Testis (tissue), 3 donors: Measurements from ENCODE around the gene NOX5. TPM values are rescaled to one million over a fixed set of nuclear protein-coding genes. Genes with fewer than 3 reads are reported as not detected.

Source experiments
- DNase-seq: peaks from one replicate; pipeline ENCODE4 v3.0.0-alpha.2; 2019
- H3K27ac ChIP-seq, 2 donors: fragments of 200-600 bp; sonication (generic); one replicate each; pipeline ENCODE4 v1.5.1; 2019
- H3K27me3 ChIP-seq: fragments of 200-600 bp; sonication (generic); one replicate; pipeline ENCODE4 v1.5.1; 2019
- H3K36me3 ChIP-seq: fragments of 200-600 bp; sonication (generic); one replicate; pipeline ENCODE4 v1.5.1; 2017; ENCODE audit warnings: low read depth; ENCODE audit errors: missing control alignments
- H3K4me1 ChIP-seq: fragments of 200-600 bp; sonication (generic); one replicate; pipeline ENCODE4 v1.5.1; 2019
- H3K4me3 ChIP-seq, 2 donors: fragments of 200-600 bp; sonication (generic); one replicate each; pipeline ENCODE4 v1.5.1; 2017 to 2019
- H3K9me3 ChIP-seq: fragments of 200-600 bp; sonication (generic); one replicate; pipeline ENCODE4 v1.5.1; 2017
- POLR2A ChIP-seq: fragments of 450-650 bp; IDR thresholded peaks from one replicate; pipeline ENCODE4 v1.6.1; 2017; ENCODE audit warnings: antibody characterized with exemption, mild to moderate bottlenecking, moderate library complexity
- WGBS, 2 donors: methylation state at CpG; one replicate each; pipeline ENCODE4 v1.1.5; 2018; 5-methylcytosine and 5-hydroxymethylcytosine counted together
- intact Hi-C: fragments of 100-400 bp; cut with DNase I; formaldehyde crosslinking; loops from one replicate; pipeline ENCODE4 v1.15.1; 2023; ENCODE audit warnings: low total_unique reads
- polyA plus RNA-seq: library from polyadenylated mRNA; stranded (reverse); fragments of 350-450 nt; fragmentation: Illumina TruSeq; extraction: RNeasy Lipid Tissue Mini Kit (QIAGEN cat#74804); gene quantifications from one replicate; pipeline ENCODE4 v1.2.3, GENCODE V29; 2014; ENCODE audit warnings: low read depth, low replicate concordance; ENCODE audit not compliant: insufficient read depth
- total RNA-seq, 2 donors: library from RNA; depleted of rRNA; stranded (reverse); fragments of >200 nt; gene quantifications; one replicate each; pipeline ENCODE4 v1.2.3, GENCODE V29; 2016
- TF ChIP-seq, protein P1 (sequence below), 3 experiments: fragments of 450-650 bp in 2 of 3; fragments of 200-600 bp in 1 of 3; sonication (generic) in 1 of 3; IDR thresholded peaks; one replicate each; pipeline ENCODE4 v1.5.1; 2016 to 2019; ENCODE audit warnings: antibody characterized with exemption in 3 of 3, mild to moderate bottlenecking in 2 of 3, moderate library complexity in 1 of 3

The NOX5 gene
- total and polyA plus RNA-seq, 3 donors from 2014 or later: 7.9 to 12.2 (median 10.7) TPM

DNA sequence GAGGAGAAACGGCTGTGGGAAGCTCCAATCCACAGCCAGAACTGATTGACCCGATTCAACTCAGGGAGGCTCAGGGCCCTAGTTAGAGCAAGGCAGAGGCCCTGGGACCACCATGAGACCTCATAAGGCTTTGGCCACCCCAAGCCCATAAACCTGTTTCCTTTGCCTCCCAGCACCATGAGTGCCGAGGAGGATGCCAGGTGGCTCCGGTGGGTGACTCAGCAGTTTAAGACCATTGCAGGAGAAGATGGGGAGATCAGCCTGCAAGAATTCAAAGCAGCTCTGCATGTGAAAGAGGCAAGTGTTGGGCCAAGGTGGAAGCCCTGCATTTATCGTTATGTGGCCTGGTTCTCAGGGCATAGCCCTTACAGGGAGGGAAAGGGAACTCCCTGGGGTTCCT, 11.9 kb downstream of the NOX5 start:
- no peaks in the 10 kb centered on the region for H3K36me3 ChIP-seq
- DNase-seq: no peak
- WGBS, 2 donors: 91 to 99% methylated on average over 3 to 5 of the region's 5 CpGs
- H3K27me3 ChIP-seq: no peaks in the 10 kb centered on the region
- H3K4me1 ChIP-seq: no peaks in the 10 kb centered on the region
- H3K4me3 ChIP-seq: no peak overlapping the region
- no peak for TF ChIP-seq POLR2A
- TF ChIP-seq, protein P1, sequence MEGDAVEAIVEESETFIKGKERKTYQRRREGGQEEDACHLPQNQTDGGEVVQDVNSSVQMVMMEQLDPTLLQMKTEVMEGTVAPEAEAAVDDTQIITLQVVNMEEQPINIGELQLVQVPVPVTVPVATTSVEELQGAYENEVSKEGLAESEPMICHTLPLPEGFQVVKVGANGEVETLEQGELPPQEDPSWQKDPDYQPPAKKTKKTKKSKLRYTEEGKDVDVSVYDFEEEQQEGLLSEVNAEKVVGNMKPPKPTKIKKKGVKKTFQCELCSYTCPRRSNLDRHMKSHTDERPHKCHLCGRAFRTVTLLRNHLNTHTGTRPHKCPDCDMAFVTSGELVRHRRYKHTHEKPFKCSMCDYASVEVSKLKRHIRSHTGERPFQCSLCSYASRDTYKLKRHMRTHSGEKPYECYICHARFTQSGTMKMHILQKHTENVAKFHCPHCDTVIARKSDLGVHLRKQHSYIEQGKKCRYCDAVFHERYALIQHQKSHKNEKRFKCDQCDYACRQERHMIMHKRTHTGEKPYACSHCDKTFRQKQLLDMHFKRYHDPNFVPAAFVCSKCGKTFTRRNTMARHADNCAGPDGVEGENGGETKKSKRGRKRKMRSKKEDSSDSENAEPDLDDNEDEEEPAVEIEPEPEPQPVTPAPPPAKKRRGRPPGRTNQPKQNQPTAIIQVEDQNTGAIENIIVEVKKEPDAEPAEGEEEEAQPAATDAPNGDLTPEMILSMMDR (IDR thresholded peaks at IDR 0.05): no peak
- no peaks in the 10 kb centered on the region for H3K9me3 ChIP-seq
- intact Hi-C loops: no loop called here
- no peak overlapping the region for H3K27ac ChIP-seq

DNA sequence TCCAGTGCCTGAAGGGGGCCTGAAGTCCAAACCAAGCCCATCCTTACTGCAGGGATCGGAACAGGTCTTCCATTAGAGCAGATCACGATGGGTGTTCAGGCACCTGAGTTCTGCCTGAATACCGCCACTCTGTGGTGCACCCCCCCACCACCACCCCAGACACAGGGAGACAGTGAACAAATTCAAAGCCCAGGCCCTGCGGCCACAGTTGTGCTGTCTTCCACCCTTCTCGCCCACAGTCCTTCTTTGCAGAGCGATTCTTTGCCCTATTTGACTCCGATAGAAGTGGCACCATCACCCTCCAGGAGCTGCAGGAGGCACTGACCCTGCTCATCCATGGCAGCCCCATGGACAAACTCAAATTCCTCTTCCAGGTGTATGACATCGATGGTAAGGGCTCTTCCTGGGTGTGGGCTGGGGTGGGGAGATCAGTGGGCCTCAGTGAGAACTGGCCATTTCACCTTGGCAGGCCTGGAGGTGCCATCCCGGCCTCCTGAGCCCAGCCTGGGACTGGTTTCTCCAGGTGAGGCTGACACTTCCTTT, 13.6 kb downstream of the NOX5 start:
- TF ChIP-seq, protein P1 (IDR thresholded peaks at IDR 0.05): no peak
- no peak for TF ChIP-seq POLR2A
- Histone ChIP-seq H3K4me1 (no peaks in the 10 kb centered on the region), H3K36me3 (no peaks in the 10 kb centered on the region), H3K27ac (no peak overlapping the region), H3K27me3 (no peaks in the 10 kb centered on the region), H3K4me3 (no peak overlapping the region), H3K9me3 (no peaks in the 10 kb centered on the region)
- intact Hi-C loops: no loop called here
- WGBS, 2 donors: 90 to 95% methylated on average over 9 of the region's 9 CpGs
- DNase-seq: no peak

DNA sequence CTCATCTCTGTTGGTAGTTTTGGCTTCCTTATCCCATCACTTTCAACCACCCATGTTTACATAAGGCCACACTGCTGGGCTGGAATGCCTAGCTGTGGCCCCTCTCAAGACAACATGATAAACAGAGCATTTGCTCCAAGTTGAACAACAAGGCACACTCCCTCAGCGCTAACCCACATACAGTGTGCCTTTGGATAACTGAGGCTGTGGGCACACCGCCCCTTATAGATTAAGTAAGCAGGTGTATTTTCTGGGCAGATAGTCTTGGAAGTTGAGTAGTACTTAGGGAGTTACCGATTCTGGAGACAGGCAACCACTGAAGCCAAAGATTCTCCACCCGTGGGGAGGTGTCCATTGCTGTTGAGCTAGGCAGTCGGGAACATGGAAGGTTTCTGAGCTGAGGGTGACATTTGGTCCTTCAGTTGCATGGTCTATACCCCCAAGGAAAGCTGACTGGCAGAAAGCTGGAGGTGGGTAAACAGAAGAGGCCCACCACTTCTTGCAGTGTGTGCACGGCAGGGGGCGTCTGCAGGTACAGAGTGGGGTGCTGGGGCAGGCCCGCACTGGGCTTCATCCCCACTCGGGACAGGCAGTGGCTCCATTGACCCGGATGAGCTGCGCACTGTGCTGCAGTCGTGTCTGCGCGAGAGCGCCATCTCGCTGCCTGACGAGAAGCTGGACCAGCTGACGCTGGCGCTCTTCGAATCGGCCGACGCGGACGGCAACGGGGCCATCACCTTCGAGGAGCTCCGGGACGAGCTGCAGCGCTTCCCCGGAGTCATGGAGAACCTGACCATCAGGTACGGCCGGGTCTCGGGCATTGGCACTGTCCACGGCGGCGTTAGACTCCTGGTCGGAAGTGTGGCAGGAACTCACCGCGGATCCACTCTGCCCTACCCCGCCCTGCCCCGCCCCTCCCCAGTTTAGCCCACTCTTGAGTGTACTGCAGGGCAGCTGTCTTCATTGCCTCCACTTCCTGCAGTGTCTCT, 16.8 kb downstream of the NOX5 start:
- peak; percentile 86 for DNase-seq
- H3K4me1 ChIP-seq: no peaks in the 10 kb centered on the region
- H3K27ac ChIP-seq: no peak overlapping the region
- TF ChIP-seq POLR2A: no peak
- TF ChIP-seq, protein P1 (IDR thresholded peaks at IDR 0.05): peak; percentile 40 to 70 (median 53)
- no peaks in the 10 kb centered on the region for H3K9me3 ChIP-seq
- H3K36me3 ChIP-seq: no peaks in the 10 kb centered on the region
- H3K4me3 ChIP-seq: peak overlapping the region in 1 of 2 donors; percentile 43
- H3K27me3 ChIP-seq: no peaks in the 10 kb centered on the region
- WGBS, 2 donors: 16 to 27% methylated on average over 16 to 42 of the region's 42 CpGs
- intact Hi-C loops: no loop called here

DNA sequence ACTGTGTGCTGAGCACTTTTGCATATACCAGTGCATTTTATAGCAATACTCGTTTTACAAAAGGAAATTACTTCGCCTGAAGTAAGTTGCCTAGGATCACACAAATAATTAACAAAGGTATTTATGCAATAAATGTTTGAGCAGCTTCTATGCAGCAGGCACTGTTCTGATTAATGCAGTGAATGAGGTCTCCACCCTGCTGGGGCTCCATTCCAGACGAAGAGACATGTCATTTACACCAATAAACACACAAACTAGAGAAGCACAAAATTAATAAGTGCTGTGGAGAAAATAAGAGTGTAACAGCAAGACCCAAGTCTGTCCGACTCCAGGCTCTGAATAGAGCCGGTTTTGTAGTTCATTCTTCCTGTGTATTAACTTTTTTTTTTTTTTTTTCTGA, 17.5 kb downstream of the NOX5 start:
- Histone ChIP-seq H3K9me3 (no peaks in the 10 kb centered on the region), H3K27ac (no peak overlapping the region), H3K27me3 (no peaks in the 10 kb centered on the region), H3K36me3 (no peaks in the 10 kb centered on the region), H3K4me1 (no peaks in the 10 kb centered on the region), H3K4me3 (peak overlapping the region in 1 of 2 donors; percentile 43)
- DNase-seq: no peak
- intact Hi-C loops: no loop called here
- 34 to 50% methylated on average over 5 of the region's 5 CpGs for WGBS, 2 donors
- TF ChIP-seq, protein P1 (IDR thresholded peaks at IDR 0.05): no peak
- TF ChIP-seq POLR2A: no peak
